Glutamatergic neuron (in vitro differentiated cells): ENCODE results near the gene MAML1. TPM values are rescaled to one million over a fixed set of nuclear protein-coding genes. Genes with fewer than 3 reads are reported as not detected.

Experiments
- DNase-seq: peaks from one replicate; pipeline ENCODE4 v3.0.0; 2022
- H3K27ac Mint-ChIP-seq: one replicate; pipeline ENCODE4 v1.8.0; 2020; ENCODE audit warnings: mild to moderate bottlenecking, mixed read lengths, inconsistent platforms; ENCODE audit not compliant: unreplicated experiment
- H3K27me3 Mint-ChIP-seq: one replicate; pipeline ENCODE4 v1.8.0; 2020; ENCODE audit warnings: mild to moderate bottlenecking, moderate library complexity, mixed read lengths, inconsistent platforms; ENCODE audit not compliant: unreplicated experiment
- H3K36me3 Mint-ChIP-seq: one replicate; pipeline ENCODE4 v1.8.0; 2020; ENCODE audit warnings: mild to moderate bottlenecking, mixed read lengths, inconsistent platforms; ENCODE audit not compliant: unreplicated experiment
- H3K4me1 Mint-ChIP-seq: one replicate; pipeline ENCODE4 v1.8.0; 2020; ENCODE audit warnings: mild to moderate bottlenecking, low read depth, mixed read lengths, inconsistent platforms; ENCODE audit not compliant: unreplicated experiment
- H3K4me3 Mint-ChIP-seq: one replicate; pipeline ENCODE4 v1.8.0; 2020; ENCODE audit warnings: mild to moderate bottlenecking, mixed read lengths, inconsistent platforms; ENCODE audit not compliant: unreplicated experiment
- H3K9me3 Mint-ChIP-seq: one replicate; pipeline ENCODE4 v1.8.0; 2020; ENCODE audit warnings: mild to moderate bottlenecking, moderate library complexity, mixed read lengths, inconsistent platforms; ENCODE audit not compliant: unreplicated experiment
- CTCF ChIP-seq: fragments of 200-600 bp; sonication (generic); IDR thresholded peaks from one replicate; pipeline ENCODE4 v1.5.0; 2021; ENCODE audit not compliant: partially characterized antibody, unreplicated experiment
- total RNA-seq: library from RNA; stranded (reverse); fragmentation: NEBNext Ultra II Directional; extraction: Animal tissue kit (Norgen Biotek cat#: 25700); gene quantifications from one replicate; pipeline ENCODE4 v1.2.1, GENCODE V29; 2021; ENCODE audit not compliant: unreplicated experiment

The MAML1 gene
- total RNA-seq, 1 donor from 2014 or later: 30.0 TPM

- Mint-ChIP-seq H3K4me1 (peaks cover 21% of the 10 kb centered on the region), H3K36me3 (peaks cover 5% of the 10 kb centered on the region), H3K27ac (no peak overlapping the region), H3K4me3 (no peak overlapping the region), H3K9me3 (peaks cover 6% of the 10 kb centered on the region), H3K27me3 (peaks cover 10% of the 10 kb centered on the region)
- DNase-seq: no peak
- TF ChIP-seq CTCF: no peak
Measured at GRCh38 chr5:179774442-179774841, 41.8 kb downstream of the MAML1 start.

- Mint-ChIP-seq H3K4me1 (peaks cover 31% of the 10 kb centered on the region), H3K9me3 (peaks cover 8% of the 10 kb centered on the region), H3K36me3 (peaks cover 5% of the 10 kb centered on the region), H3K27me3 (peaks cover 10% of the 10 kb centered on the region), H3K27ac (no peak overlapping the region), H3K4me3 (no peak overlapping the region)
- no peak for DNase-seq
- no peak for TF ChIP-seq CTCF
Measured at GRCh38 chr5:179776411-179776938, 43.9 kb downstream of the MAML1 start.

- peaks cover 10% of the 10 kb centered on the region for H3K27me3 Mint-ChIP-seq
- DNase-seq: no peak
- peaks cover 5% of the 10 kb centered on the region for H3K36me3 Mint-ChIP-seq
- peak overlapping the region; percentile 71 for H3K4me3 Mint-ChIP-seq
- peak overlapping the region; percentile 87 for H3K27ac Mint-ChIP-seq
- TF ChIP-seq CTCF: no peak
- peaks cover 31% of the 10 kb centered on the region for H3K4me1 Mint-ChIP-seq
- peaks cover 10% of the 10 kb centered on the region for H3K9me3 Mint-ChIP-seq
Measured at GRCh38 chr5:179777456-179777855, 44.8 kb downstream of the MAML1 start.

- Mint-ChIP-seq H3K4me1 (peaks cover 31% of the 10 kb centered on the region), H3K27me3 (peaks cover 10% of the 10 kb centered on the region), H3K27ac (peak overlapping the region; percentile 87), H3K36me3 (peaks cover 5% of the 10 kb centered on the region), H3K4me3 (peak overlapping the region; percentile 71), H3K9me3 (peaks cover 10% of the 10 kb centered on the region)
- no peak for TF ChIP-seq CTCF
- DNase-seq: no peak
Measured at GRCh38 chr5:179777909-179778308, 45.3 kb downstream of the MAML1 start.

GRCh38 chr5:179778591-179778990, 46.0 kb downstream of the MAML1 start:
- TF ChIP-seq CTCF: no peak
- DNase-seq: no peak
- Mint-ChIP-seq H3K4me1 (peaks cover 31% of the 10 kb centered on the region), H3K27ac (peak overlapping the region; percentile 87), H3K36me3 (no peaks in the 10 kb centered on the region), H3K4me3 (peak overlapping the region; percentile 63), H3K27me3 (peaks cover 8% of the 10 kb centered on the region), H3K9me3 (peaks cover 9% of the 10 kb centered on the region)
